ES-I3 (cell line): ENCODE data around the gene DIAPH3.

ENCODE experiments used
- H3K36me3 ChIP-seq: 2 replicates; pipeline ENCODE4 v1.6.1; 2013; ENCODE audit warnings: mild to moderate bottlenecking, low read length, control low read depth, moderate library complexity; ENCODE audit not compliant: insufficient read depth
- H3K4me1 ChIP-seq: 2 replicates; pipeline ENCODE4 v1.6.1; 2013; ENCODE audit warnings: mild to moderate bottlenecking, control low read depth, low read length; ENCODE audit not compliant: insufficient read depth
- H3K9ac ChIP-seq: 2 replicates; pipeline ENCODE4 v1.6.1; 2013; ENCODE audit warnings: low read depth, mild to moderate bottlenecking, low read length, moderate library complexity
- H3K9me3 ChIP-seq: 2 replicates; pipeline ENCODE4 v1.6.1; 2013; ENCODE audit warnings: mild to moderate bottlenecking, low read length, moderate library complexity; ENCODE audit not compliant: control insufficient read depth, insufficient read depth

The DIAPH3 gene

DNA sequence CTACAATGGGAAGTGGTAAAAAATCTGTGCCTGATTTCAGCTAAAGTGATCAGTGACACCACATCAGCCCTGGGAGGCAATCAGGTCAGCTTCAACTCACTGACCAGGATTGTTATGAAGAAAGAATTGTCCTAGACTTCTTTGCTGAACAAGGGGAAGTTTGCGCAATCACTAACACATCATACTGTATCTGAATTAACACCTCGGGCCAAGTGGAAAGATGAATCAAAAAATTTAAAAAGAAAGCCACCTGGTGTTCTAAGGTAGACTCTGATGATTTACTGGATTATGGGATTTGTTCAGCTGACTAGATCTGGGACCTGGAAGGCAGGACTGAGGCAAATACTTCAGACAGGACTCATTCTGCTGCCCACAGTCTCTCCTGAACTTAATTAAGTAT lies 161.8 kb downstream of the DIAPH3 start:
- Histone ChIP-seq H3K9ac (no peak overlapping the region), H3K36me3 (no peaks in the 10 kb centered on the region), H3K4me1 (no peaks in the 10 kb centered on the region), H3K9me3 (no peaks in the 10 kb centered on the region)

GRCh38 chr13:60000976-60001375 lies 162.8 kb downstream of the DIAPH3 start:
- no peaks in the 10 kb centered on the region for H3K9me3 ChIP-seq
- H3K9ac ChIP-seq = no peak overlapping the region
- no peaks in the 10 kb centered on the region for H3K4me1 ChIP-seq
- H3K36me3 ChIP-seq = no peaks in the 10 kb centered on the region

- Histone ChIP-seq H3K9ac (no peak overlapping the region), H3K36me3 (no peaks in the 10 kb centered on the region), H3K9me3 (no peaks in the 10 kb centered on the region), H3K4me1 (no peaks in the 10 kb centered on the region)
Observed at GRCh38 chr13:60000081-60000480, 163.6 kb downstream of the DIAPH3 start.

- Histone ChIP-seq H3K9me3 (no peaks in the 10 kb centered on the region), H3K36me3 (no peaks in the 10 kb centered on the region), H3K4me1 (no peaks in the 10 kb centered on the region), H3K9ac (no peak overlapping the region)
Observed at GRCh38 chr13:59997976-59998375, 165.8 kb downstream of the DIAPH3 start.

- Histone ChIP-seq H3K4me1 (peaks cover 1% of the 10 kb centered on the region; the same call in 1 of the 2 replicates), H3K9me3 (no peaks in the 10 kb centered on the region), H3K36me3 (no peaks in the 10 kb centered on the region), H3K9ac (no peak overlapping the region)
Observed at GRCh38 chr13:59996461-59996980, 167.2 kb downstream of the DIAPH3 start.

- H3K4me1 ChIP-seq = peaks cover 5% of the 10 kb centered on the region; the same call in 1 of the 2 replicates
- no peak overlapping the region for H3K9ac ChIP-seq
- no peaks in the 10 kb centered on the region for H3K9me3 ChIP-seq
- H3K36me3 ChIP-seq = no peaks in the 10 kb centered on the region
Observed at GRCh38 chr13:59991395-59991794, 172.3 kb downstream of the DIAPH3 start.

- Histone ChIP-seq H3K9me3 (no peaks in the 10 kb centered on the region), H3K4me1 (0 out of 2 replicates have a peak, but pooled peaks cover 4% of the 10 kb centered on the region), H3K9ac (no peak overlapping the region), H3K36me3 (no peaks in the 10 kb centered on the region)
Observed at GRCh38 chr13:59982631-59983382, 180.9 kb downstream of the DIAPH3 start.

GRCh38 chr13:59979589-59979988 lies 184.1 kb downstream of the DIAPH3 start:
- Histone ChIP-seq H3K9me3 (no peaks in the 10 kb centered on the region), H3K4me1 (0 out of 2 replicates have a peak, but pooled peaks cover 4% of the 10 kb centered on the region), H3K36me3 (no peaks in the 10 kb centered on the region), H3K9ac (no peak overlapping the region)

- Histone ChIP-seq H3K4me1 (0 out of 2 replicates have a peak, but pooled peaks cover 4% of the 10 kb centered on the region), H3K36me3 (no peaks in the 10 kb centered on the region), H3K9me3 (no peaks in the 10 kb centered on the region), H3K9ac (no peak overlapping the region)
Observed at GRCh38 chr13:59978862-59979261, 184.9 kb downstream of the DIAPH3 start.

DNA sequence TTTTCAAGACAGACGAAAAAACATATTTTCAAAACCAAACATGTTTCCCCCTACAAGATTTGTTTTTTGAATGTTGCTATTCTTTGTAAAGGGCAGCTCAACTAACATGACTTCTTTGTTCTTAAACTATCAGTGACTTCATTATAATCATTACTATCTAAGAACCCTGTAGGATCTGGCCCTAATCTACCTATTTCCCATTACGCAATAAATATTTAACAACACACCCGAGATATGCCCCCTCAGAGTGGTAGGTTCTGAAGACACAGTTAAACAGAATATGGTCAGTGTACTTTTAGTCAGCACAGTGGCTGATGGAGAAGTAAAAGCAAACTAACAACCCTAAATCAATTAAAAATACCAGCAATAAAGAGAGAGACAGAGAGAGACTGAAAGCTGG lies 186.9 kb downstream of the DIAPH3 start:
- no peaks in the 10 kb centered on the region for H3K4me1 ChIP-seq
- H3K36me3 ChIP-seq = no peaks in the 10 kb centered on the region; the same call in 1 of the 2 replicates
- no peak overlapping the region for H3K9ac ChIP-seq
- no peaks in the 10 kb centered on the region for H3K9me3 ChIP-seq

GRCh38 chr13:59975807-59976435 lies 187.8 kb downstream of the DIAPH3 start:
- no peaks in the 10 kb centered on the region for H3K9me3 ChIP-seq
- no peak overlapping the region for H3K9ac ChIP-seq
- no peaks in the 10 kb centered on the region; the same call in 1 of the 2 replicates for H3K36me3 ChIP-seq
- peaks cover 4% of the 10 kb centered on the region; the same call in 1 of the 2 replicates for H3K4me1 ChIP-seq

DNA sequence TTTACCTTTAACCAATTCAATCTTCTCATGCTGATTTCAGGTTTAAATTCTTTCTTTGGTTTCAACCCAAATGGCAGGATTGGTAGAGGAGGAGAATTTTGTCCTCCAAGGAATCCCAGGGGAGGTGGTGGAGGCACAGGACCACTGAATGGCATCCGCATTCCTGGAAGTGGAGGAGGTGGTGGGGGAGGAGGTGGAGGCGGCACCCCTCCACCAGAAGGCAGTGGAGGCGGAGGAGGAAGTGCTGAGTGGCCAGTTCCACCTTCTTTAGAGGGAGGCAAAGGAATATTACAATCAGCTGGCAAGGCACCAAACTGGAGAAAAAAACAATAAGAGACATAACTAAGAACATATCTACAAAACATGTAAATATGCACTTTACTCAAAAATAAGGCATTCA lies 192.9 kb downstream of the DIAPH3 start:
- no peaks in the 10 kb centered on the region; the same call in 1 of the 2 replicates for H3K36me3 ChIP-seq
- no peak overlapping the region for H3K9ac ChIP-seq
- H3K9me3 ChIP-seq = no peaks in the 10 kb centered on the region

GRCh38 chr13:59963827-59964226 lies 199.9 kb downstream of the DIAPH3 start:
- no peaks in the 10 kb centered on the region for H3K4me1 ChIP-seq

More for the DNA sequence above, 192.9 kb downstream of the DIAPH3 start:
- peaks cover 4% of the 10 kb centered on the region; the same call in 1 of the 2 replicates for H3K4me1 ChIP-seq

GRCh38 chr13:59963383-59963782 lies 200.3 kb downstream of the DIAPH3 start:
- Histone ChIP-seq H3K9me3 (no peaks in the 10 kb centered on the region), H3K36me3 (no peaks in the 10 kb centered on the region), H3K4me1 (no peaks in the 10 kb centered on the region), H3K9ac (no peak overlapping the region)

More at GRCh38 chr13:59963827-59964226, 199.9 kb downstream of the DIAPH3 start:
- H3K9ac ChIP-seq = no peak overlapping the region
- no peaks in the 10 kb centered on the region for H3K9me3 ChIP-seq
- no peaks in the 10 kb centered on the region for H3K36me3 ChIP-seq

- no peak overlapping the region for H3K9ac ChIP-seq
- H3K4me1 ChIP-seq = no peaks in the 10 kb centered on the region
- H3K9me3 ChIP-seq = no peaks in the 10 kb centered on the region
- no peaks in the 10 kb centered on the region for H3K36me3 ChIP-seq
Observed at GRCh38 chr13:59962343-59962742, 201.4 kb downstream of the DIAPH3 start.
